Fibroblast of peridontal ligament (primary cell): ENCODE results near the gene PSMD11.
"Not testable (repeated sequence)": the region's sequence is repeated elsewhere in the genome, so short reads cannot be mapped to it uniquely, and the experiment has no call there.

Source experiments
- DNase-seq: peaks from one replicate; pipeline ENCODE4 v3.0.0-alpha.2; 2010; ENCODE audit errors: extremely low read depth

Gene PSMD11

GRCh38 chr17:32513579-32513978 lies 69.3 kb downstream of the PSMD11 start:
- DNase-seq: no peak

GRCh38 chr17:32514606-32515005 lies 70.3 kb downstream of the PSMD11 start:
- no peak for DNase-seq

DNA sequence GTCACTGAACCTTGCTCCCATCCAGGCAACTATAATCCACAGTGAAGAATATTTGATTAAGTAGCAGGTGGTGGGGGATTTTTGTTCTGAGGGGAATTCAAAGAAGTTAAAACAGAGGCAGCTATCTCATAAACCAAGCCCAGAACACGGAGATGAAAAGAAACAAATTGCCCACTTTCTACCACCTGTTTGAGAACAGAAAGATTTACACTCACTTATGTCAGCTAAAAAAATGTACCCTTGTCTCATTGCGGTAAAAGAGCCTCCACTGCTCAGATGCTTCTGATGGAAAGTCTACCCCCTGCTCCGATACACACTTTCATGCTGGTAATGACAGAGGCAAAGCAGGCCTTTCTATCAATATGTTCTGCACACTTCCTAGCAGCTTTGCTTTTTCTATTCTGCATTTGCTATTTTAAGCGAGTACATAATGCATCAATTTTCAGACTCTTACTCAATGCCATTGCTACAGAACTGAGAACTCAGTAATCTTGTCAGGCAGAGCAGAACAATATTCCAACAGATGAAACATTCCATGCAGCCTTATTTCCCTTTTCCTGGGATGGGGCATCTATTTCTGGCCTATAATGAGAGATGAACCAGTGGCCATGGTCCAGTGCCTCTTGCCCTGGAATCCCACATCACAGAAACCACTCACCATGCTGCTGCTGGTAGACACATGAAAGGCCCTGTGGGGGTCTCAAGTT lies 71.5 kb downstream of the PSMD11 start:
- DNase-seq: no peak

- no peak for DNase-seq
These were observed 72.1 kb downstream of the PSMD11 start for GRCh38 chr17:32516450-32516849.

GRCh38 chr17:32516940-32517701 lies 72.8 kb downstream of the PSMD11 start:
- no peak for DNase-seq

GRCh38 chr17:32517982-32518381 lies 73.7 kb downstream of the PSMD11 start:
- no peak for DNase-seq

- no peak for DNase-seq
These were observed 74.4 kb downstream of the PSMD11 start for GRCh38 chr17:32518646-32519227.

GRCh38 chr17:32519228-32520103 lies 75.2 kb downstream of the PSMD11 start:
- no peak for DNase-seq

GRCh38 chr17:32520104-32520701 lies 75.9 kb downstream of the PSMD11 start:
- DNase-seq: no peak

DNA sequence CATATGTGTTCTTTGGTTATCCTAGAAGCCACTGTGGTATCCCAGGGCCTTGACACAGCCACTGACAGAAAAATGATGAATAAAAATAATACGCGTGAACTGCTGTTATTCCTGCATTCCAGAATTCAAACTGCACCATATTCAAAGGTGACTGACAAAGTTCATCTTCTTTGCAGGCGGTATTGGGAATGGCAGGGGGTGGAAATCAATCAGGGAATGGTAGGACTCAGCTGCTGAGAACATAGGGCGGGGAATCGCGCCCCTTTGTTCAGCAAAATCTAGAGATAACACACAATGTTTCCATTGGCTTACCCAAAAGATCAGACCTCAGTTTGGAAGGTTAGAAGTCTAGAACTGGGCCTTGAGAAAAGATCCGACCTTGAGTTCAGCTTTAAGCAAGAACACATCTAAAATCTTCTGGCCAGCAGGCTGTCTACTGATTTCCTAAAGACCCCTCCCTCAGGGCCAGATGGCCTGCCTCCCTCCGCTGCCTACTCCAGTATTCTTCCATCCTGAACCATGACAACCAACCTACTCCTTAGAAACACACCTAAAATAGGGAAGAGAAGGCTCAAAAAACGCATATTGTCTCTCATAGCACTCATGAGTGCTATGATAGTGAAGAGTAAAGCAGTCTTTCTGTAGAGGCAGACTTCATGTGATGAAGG lies 76.6 kb downstream of the PSMD11 start:
- DNase-seq: no peak

GRCh38 chr17:32523017-32523680 lies 78.8 kb downstream of the PSMD11 start:
- DNase-seq: no peak

GRCh38 chr17:32523827-32524552 lies 79.7 kb downstream of the PSMD11 start:
- DNase-seq: no peak

GRCh38 chr17:32524553-32524880 lies 80.2 kb downstream of the PSMD11 start:
- not testable (repeated sequence) for DNase-seq

GRCh38 chr17:32525122-32525521 lies 80.8 kb downstream of the PSMD11 start:
- DNase-seq: peak; percentile 47

DNA sequence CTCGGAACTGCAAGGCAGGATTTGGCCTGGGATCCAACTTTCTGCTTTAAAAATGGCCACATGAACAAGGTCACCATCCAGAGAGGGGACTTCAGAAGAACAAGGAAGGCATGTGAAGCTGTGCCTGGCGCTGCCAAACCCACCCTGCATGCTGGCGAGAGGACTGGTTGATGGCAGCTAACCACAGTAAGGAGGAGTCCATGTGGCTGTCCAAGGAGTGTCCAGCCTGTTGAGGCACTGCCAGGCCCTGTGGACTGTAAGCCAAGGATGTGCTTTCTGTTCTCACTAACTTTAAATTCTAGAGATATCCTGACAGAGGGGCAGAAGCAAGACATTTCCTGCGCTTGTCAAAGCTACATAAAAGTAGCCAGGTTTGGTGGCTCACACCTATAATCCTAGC lies 82.8 kb downstream of the PSMD11 start:
- no peak for DNase-seq

GRCh38 chr17:32528825-32529224 lies 84.5 kb downstream of the PSMD11 start:
- no peak for DNase-seq

GRCh38 chr17:32529604-32530003 lies 85.3 kb downstream of the PSMD11 start:
- no peak for DNase-seq
